OCI-LY7 (cell line): ENCODE results near the gene RAPH1.

Experiments used
- CTCF ChIP-seq: fragments of 200-600 bp; sonication (generic); conservative IDR thresholded peaks from 2 replicates; pipeline ENCODE4 v1.5.1; 2014; ENCODE audit warnings: mild to moderate bottlenecking, antibody characterized with exemption, low read length, moderate library complexity, mixed read lengths
- EZH2phosphoT487 ChIP-seq: fragments of 200-600 bp; sonication (generic); IDR thresholded peaks from 2 replicates; pipeline ENCODE4 v1.6.1; 2018; ENCODE audit warnings: low read depth, borderline replicate concordance, mild to moderate bottlenecking, mixed run types, antibody characterized with exemption, low read length, moderate library complexity, mixed read lengths

- TF ChIP-seq CTCF, result no peak
- no peak for TF ChIP-seq EZH2phosphoT487
Observed at GRCh38 chr2:203510256-203510940, 24.7 kb downstream of the RAPH1 start.
